SIG-M5 treated with dmso at 0.1 percent for 504 hours (cell line): ENCODE data around the gene EXOC3L2.

Experiments
- DNase-seq: peaks from one replicate; lab custom pipeline; 2025; ENCODE audit not compliant: unreplicated experiment; lab: John Stamatoyannopoulos, UW

The EXOC3L2 gene

GRCh38 chr19:45182758-45183157 is 62.4 kb downstream of the EXOC3L2 start:
- no peak for DNase-seq

- DNase-seq: no peak
Observed at GRCh38 chr19:45180936-45181335, 64.3 kb downstream of the EXOC3L2 start.

- no peak for DNase-seq
Observed at GRCh38 chr19:45179892-45180370, 65.3 kb downstream of the EXOC3L2 start.

GRCh38 chr19:45179072-45179891 is 65.9 kb downstream of the EXOC3L2 start:
- DNase-seq: no peak

- DNase-seq: peak; percentile 100
Observed at GRCh38 chr19:45178262-45179071, 66.7 kb downstream of the EXOC3L2 start, which contains the start of gene BLOC1S3. Gene BLOC1S3, plus strand, starts transcription at chr19:45178784. Its CDS starts 513 bp downstream, at chr19:45179297.

- peak; percentile 80 for DNase-seq
Observed at GRCh38 chr19:45177817-45178261, 67.4 kb downstream of the EXOC3L2 start, which contains the start of gene TRAPPC6A. Gene TRAPPC6A, minus strand, starts transcription at chr19:45178237. Its CDS starts 19 bp downstream, at chr19:45178218.

GRCh38 chr19:45175515-45176345 is 69.5 kb downstream of the EXOC3L2 start:
- peak; percentile 31 for DNase-seq

- DNase-seq: no peak
Observed at GRCh38 chr19:45173816-45174215, 71.4 kb downstream of the EXOC3L2 start.

- no peak for DNase-seq
Observed at GRCh38 chr19:45172611-45173208, 72.5 kb downstream of the EXOC3L2 start.

- no peak for DNase-seq
Observed at GRCh38 chr19:45172173-45172572, 73.0 kb downstream of the EXOC3L2 start.

- DNase-seq: no peak
Observed at GRCh38 chr19:45171211-45171623, 74.0 kb downstream of the EXOC3L2 start.

- DNase-seq: no peak
Observed at GRCh38 chr19:45170146-45171106, 74.8 kb downstream of the EXOC3L2 start.

- DNase-seq: no peak
Observed at GRCh38 chr19:45169602-45170001, 75.6 kb downstream of the EXOC3L2 start.

GRCh38 chr19:45168767-45169351 is 76.3 kb downstream of the EXOC3L2 start:
- DNase-seq: no peak

- DNase-seq: no peak
Observed at GRCh38 chr19:45166723-45167252, 78.4 kb downstream of the EXOC3L2 start.

- DNase-seq: peak; percentile 34
Observed at GRCh38 chr19:45164577-45165335, 80.5 kb downstream of the EXOC3L2 start.

GRCh38 chr19:45163751-45164460 is 81.3 kb downstream of the EXOC3L2 start:
- no peak for DNase-seq
